CD14-positive monocyte (primary cell): ENCODE results near the gene DHRS1. TPM values are rescaled to one million over a fixed set of nuclear protein-coding genes. Genes with fewer than 3 reads are reported as not detected.

Experiments
- DNase-seq, 3 donors: peaks; one replicate each; pipeline ENCODE4 v3.0.0-alpha.2; 2011 to 2022
- H2AFZ ChIP-seq: 2 replicates; pipeline ENCODE4 v1.6.0; 2012; ENCODE audit warnings: mild to moderate bottlenecking, low read depth, low read length, inconsistent platforms; ENCODE audit not compliant: insufficient read depth, poor library complexity, severe bottlenecking
- H3K27ac ChIP-seq, 2 donors: 1 replicate in 1 of 2; 2 replicates in 1 of 2; pipeline ENCODE4 v1.5.1; 2012 to 2013; ENCODE audit warnings: low read length in 2 of 2, control low read depth in 1 of 2, inconsistent platforms in 1 of 2, low read depth in 1 of 2, mild to moderate bottlenecking in 1 of 2
- H3K27me3 ChIP-seq, 2 donors: one replicate each; pipeline versions ENCODE4 v1.6.0 to v1.6.1; 2011 to 2013; ENCODE audit warnings: low read length in 2 of 2; ENCODE audit not compliant: control insufficient read depth in 2 of 2, insufficient read depth in 2 of 2
- H3K36me3 ChIP-seq, 2 donors: replicated peaks in 1 of 2; 1 replicate in 1 of 2; 2 replicates in 1 of 2; pipeline versions ENCODE4 v1.5.1 to v1.6.1; 2012 to 2013; ENCODE audit warnings: low read length in 2 of 2, control low read depth in 1 of 2, inconsistent platforms in 1 of 2, mild to moderate bottlenecking in 1 of 2; ENCODE audit not compliant: insufficient read depth in 2 of 2, control insufficient read depth in 1 of 2
- H3K4me1 ChIP-seq, 2 donors: 1 replicate in 1 of 2; 2 replicates in 1 of 2; pipeline versions ENCODE4 v1.5.1 to v1.6.1; 2012 to 2013; ENCODE audit warnings: low read length in 2 of 2, control low read depth in 1 of 2, inconsistent platforms in 1 of 2, mild to moderate bottlenecking in 1 of 2, moderate library complexity in 1 of 2; ENCODE audit not compliant: insufficient read depth in 2 of 2, control insufficient read depth in 1 of 2
- H3K4me2 ChIP-seq: replicated peaks from 2 replicates; pipeline ENCODE3; 2012; ENCODE audit warnings: low read length, moderate library complexity, mild to moderate bottlenecking; ENCODE audit not compliant: poor library complexity, severe bottlenecking; ENCODE audit errors: extremely low read depth
- H3K4me3 ChIP-seq, 3 experiments: fragments of 200-600 bp in 1 of 3; sonication (generic) in 1 of 3; replicated peaks in 1 of 3; 1 replicate in 2 of 3; 2 replicates in 1 of 3; pipeline ENCODE4 v1.5.1; 2011 to 2013; ENCODE audit warnings: low read length in 3 of 3, mild to moderate bottlenecking in 3 of 3, control low read depth in 2 of 3, low read depth in 2 of 3, inconsistent platforms in 1 of 3, moderate library complexity in 1 of 3
- H3K79me2 ChIP-seq: 2 replicates; pipeline ENCODE4 v1.6.0; 2012; ENCODE audit warnings: mild to moderate bottlenecking, control low read depth, inconsistent platforms, low read length, moderate library complexity; ENCODE audit not compliant: insufficient read depth
- H3K9ac ChIP-seq: 2 replicates; pipeline ENCODE4 v1.6.0; 2017; ENCODE audit warnings: low read length, mild to moderate bottlenecking; ENCODE audit not compliant: insufficient read depth, poor library complexity, severe bottlenecking
- H3K9me3 ChIP-seq, 2 donors: replicated peaks in 1 of 2; 1 replicate in 1 of 2; 2 replicates in 1 of 2; pipeline versions ENCODE4 v1.5.1 to v1.6.1; 2012 to 2013; ENCODE audit warnings: low read length in 2 of 2, control low read depth in 1 of 2; ENCODE audit not compliant: control insufficient read depth in 1 of 2, insufficient read depth in 1 of 2
- H4K20me1 ChIP-seq: 2 replicates; pipeline ENCODE4 v1.6.0; 2012; ENCODE audit warnings: mild to moderate bottlenecking, low read length, control low read depth, moderate library complexity; ENCODE audit not compliant: insufficient read depth
- H3K27ac Mint-ChIP-seq, 7 donors: one replicate each; pipeline ENCODE4 v1.8.0; 2020; ENCODE audit warnings: mild to moderate bottlenecking in 7 of 7, mixed read lengths in 7 of 7, moderate library complexity in 6 of 7, inconsistent platforms in 2 of 7
- H3K27me3 Mint-ChIP-seq, 3 donors: one replicate each; pipeline ENCODE4 v1.8.0; 2021 to 2022; ENCODE audit warnings: low read depth in 3 of 3, mild to moderate bottlenecking in 3 of 3, mixed read lengths in 3 of 3, moderate library complexity in 3 of 3, inconsistent platforms in 1 of 3
- H3K36me3 Mint-ChIP-seq, 2 donors: one replicate each; pipeline ENCODE4 v1.8.0; 2020; ENCODE audit warnings: mixed read lengths in 2 of 2, inconsistent platforms in 1 of 2, mild to moderate bottlenecking in 1 of 2
- H3K4me1 Mint-ChIP-seq: one replicate; pipeline ENCODE4 v1.8.0; 2020; ENCODE audit warnings: mild to moderate bottlenecking, mixed read lengths
- H3K4me3 Mint-ChIP-seq, 2 donors: one replicate each; pipeline ENCODE4 v1.8.0; 2020; ENCODE audit warnings: mild to moderate bottlenecking in 2 of 2, mixed read lengths in 2 of 2, moderate library complexity in 1 of 2
- H3K9me3 Mint-ChIP-seq, 7 donors: one replicate each; pipeline ENCODE4 v1.8.0; 2020 to 2022; ENCODE audit warnings: mixed read lengths in 7 of 7, mild to moderate bottlenecking in 6 of 7, moderate library complexity in 6 of 7, inconsistent platforms in 2 of 7
- WGBS: methylation state at CpG from one replicate; pipeline ENCODE4 v1.1.5; 2013; ENCODE audit warnings: missing lambda C conversion rate; ENCODE audit not compliant: insufficient coverage; 5-methylcytosine and 5-hydroxymethylcytosine counted together
- intact Hi-C, 2 donors: fragments of 100-400 bp; cut with micrococcal nuclease; formaldehyde crosslinking; loops; one replicate each; pipeline versions ENCODE4 v1.15.0 to v1.15.1; 2023
- polyA plus RNA-seq, 3 donors: library from polyadenylated mRNA; depleted of rRNA in 1 of 3; unstranded in 2 of 3; stranded (reverse) in 1 of 3; fragments of 300-500 nt in 2 of 3; fragments of >200 nt in 1 of 3; fragmentation: Illumina TruSeq in 2 of 3; gene quantifications; 1 replicate in 2 of 3; 2 replicates in 1 of 3; pipeline ENCODE4 v1.2.3, GENCODE V29; 2012 to 2021
- TF ChIP-seq, protein P1 (sequence below): fragments of 200-600 bp; IDR thresholded peaks from one replicate; pipeline ENCODE4 v1.8.0; 2022; ENCODE audit warnings: antibody characterized with exemption, mild to moderate bottlenecking

Gene DHRS1
- polyA plus RNA-seq, 3 donors = 31.6 to 49.4 (median 48.8) TPM

DNA sequence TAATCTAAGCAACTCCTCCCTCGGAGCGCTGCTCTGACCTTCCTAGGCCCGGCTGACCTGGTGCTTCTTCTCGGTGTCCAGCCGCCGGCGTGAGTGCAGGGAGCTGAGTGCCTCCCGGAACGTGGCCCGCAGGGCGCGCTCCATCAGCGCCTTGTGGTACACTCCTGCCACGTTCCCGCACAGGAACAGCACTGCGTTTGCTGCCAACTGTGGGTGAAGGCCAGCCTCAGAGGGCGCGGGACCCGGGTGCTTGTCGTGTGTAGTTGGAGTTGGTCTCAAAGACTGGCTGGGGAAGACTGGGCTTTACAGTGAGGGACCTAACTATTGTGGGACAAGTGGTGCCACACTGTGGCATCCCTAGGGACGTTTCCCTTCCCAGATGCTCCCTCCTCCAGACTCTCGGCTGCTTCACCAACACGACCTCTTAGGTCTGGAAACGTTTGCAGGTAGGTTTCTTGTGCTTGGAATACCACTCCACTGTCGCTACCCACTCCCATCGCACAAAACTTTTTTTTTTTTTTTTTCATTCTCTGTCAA is 32.2 kb upstream of the DHRS1 start:
- peak overlapping the region; percentile 61 to 88 for H3K4me3 Mint-ChIP-seq
- peak overlapping the region in 5 of 7 donors; percentile 47 to 73 (median 63) for H3K27ac Mint-ChIP-seq
- peaks cover 5 to 8% of the 10 kb centered on the region in 2 donors for H3K36me3 ChIP-seq
- peaks cover 9 to 27% of the 10 kb centered on the region in 2 donors for H3K27me3 ChIP-seq
- peaks cover 89% of the 10 kb centered on the region for H3K4me1 Mint-ChIP-seq
- H3K9ac ChIP-seq = no peak overlapping the region
- peaks cover 23 to 32% of the 10 kb centered on the region in 2 donors for H3K36me3 Mint-ChIP-seq
- 22% methylated on average over 24 of the region's 26 CpGs for WGBS
- H3K4me1 ChIP-seq = peaks cover 92 to 96% of the 10 kb centered on the region in 2 donors
- H3K79me2 ChIP-seq = no peaks in the 10 kb centered on the region
- peak overlapping the region in 1 of 3 experiments; percentile 67 for H3K4me3 ChIP-seq
- peak in 1 of 3 donors; percentile 37 for DNase-seq
- H3K27me3 Mint-ChIP-seq = peaks cover 23 to 42% (median 40%) of the 10 kb centered on the region in 3 donors
- no peak overlapping the region for H3K27ac ChIP-seq
- H3K4me2 ChIP-seq = peak overlapping the region; percentile 78
- peaks cover 0 to 9% (median 6%) of the 10 kb centered on the region in 7 donors for H3K9me3 Mint-ChIP-seq
- peaks cover 30% of the 10 kb centered on the region for H4K20me1 ChIP-seq
- peaks cover 0 to 2% of the 10 kb centered on the region in 2 donors for H3K9me3 ChIP-seq
- TF ChIP-seq, protein P1, sequence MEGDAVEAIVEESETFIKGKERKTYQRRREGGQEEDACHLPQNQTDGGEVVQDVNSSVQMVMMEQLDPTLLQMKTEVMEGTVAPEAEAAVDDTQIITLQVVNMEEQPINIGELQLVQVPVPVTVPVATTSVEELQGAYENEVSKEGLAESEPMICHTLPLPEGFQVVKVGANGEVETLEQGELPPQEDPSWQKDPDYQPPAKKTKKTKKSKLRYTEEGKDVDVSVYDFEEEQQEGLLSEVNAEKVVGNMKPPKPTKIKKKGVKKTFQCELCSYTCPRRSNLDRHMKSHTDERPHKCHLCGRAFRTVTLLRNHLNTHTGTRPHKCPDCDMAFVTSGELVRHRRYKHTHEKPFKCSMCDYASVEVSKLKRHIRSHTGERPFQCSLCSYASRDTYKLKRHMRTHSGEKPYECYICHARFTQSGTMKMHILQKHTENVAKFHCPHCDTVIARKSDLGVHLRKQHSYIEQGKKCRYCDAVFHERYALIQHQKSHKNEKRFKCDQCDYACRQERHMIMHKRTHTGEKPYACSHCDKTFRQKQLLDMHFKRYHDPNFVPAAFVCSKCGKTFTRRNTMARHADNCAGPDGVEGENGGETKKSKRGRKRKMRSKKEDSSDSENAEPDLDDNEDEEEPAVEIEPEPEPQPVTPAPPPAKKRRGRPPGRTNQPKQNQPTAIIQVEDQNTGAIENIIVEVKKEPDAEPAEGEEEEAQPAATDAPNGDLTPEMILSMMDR = no peak
- no peak overlapping the region for H2AFZ ChIP-seq
- intact Hi-C loops = loop anchor here (2.0 kb wide), 2 partner anchors 99 to 107 kb away; no protein-coding TSS in a partner anchor

GRCh38 chr14:24330973-24331674 is 31.5 kb upstream of the DHRS1 start:
- no peak overlapping the region for H3K27ac ChIP-seq
- Mint-ChIP-seq H3K4me1 (peaks cover 89% of the 10 kb centered on the region), H3K9me3 (peaks cover 0 to 9% (median 6%) of the 10 kb centered on the region in 7 donors), H3K36me3 (peaks cover 17 to 25% of the 10 kb centered on the region in 2 donors), H3K27ac (peak overlapping the region in 4 of 7 donors; percentile 8 to 58 (median 32)), H3K4me3 (no peak overlapping the region), H3K27me3 (peaks cover 23 to 42% (median 36%) of the 10 kb centered on the region in 3 donors)
- H3K79me2 ChIP-seq = no peaks in the 10 kb centered on the region
- H3K9ac ChIP-seq = no peak overlapping the region
- H3K9me3 ChIP-seq = peaks cover 0 to 2% of the 10 kb centered on the region in 2 donors
- H3K27me3 ChIP-seq = peaks cover 9 to 27% of the 10 kb centered on the region in 2 donors
- no peak overlapping the region for H3K4me3 ChIP-seq
- no peak for DNase-seq
- H3K4me2 ChIP-seq = peak overlapping the region; percentile 78
- H3K4me1 ChIP-seq = peaks cover 92 to 96% of the 10 kb centered on the region in 2 donors
- H3K36me3 ChIP-seq = peaks cover 0 to 2% of the 10 kb centered on the region in 2 donors
- intact Hi-C loops = loop anchor here in 1 of 2 donors (2.0 kb wide), 1 partner anchor 108 kb away; no protein-coding TSS in a partner anchor
- TF ChIP-seq, protein P1 = no peak
- no peak overlapping the region for H2AFZ ChIP-seq
- H4K20me1 ChIP-seq = peaks cover 24% of the 10 kb centered on the region
- 99% methylated on average over 10 of the region's 10 CpGs for WGBS
